Immature natural killer cell (primary cell): ENCODE results near the gene ACVR1B. TPM values are rescaled to one million over a fixed set of nuclear protein-coding genes. Genes with fewer than 3 reads are reported as not detected.

Source experiments
- DNase-seq, 3 donors: peaks; one replicate each; pipeline ENCODE4 v3.0.0; 2022; ENCODE audit warnings: mixed read lengths in 1 of 3
- H3K27ac Mint-ChIP-seq, 6 donors: one replicate each; pipeline ENCODE4 v1.8.0; 2020; ENCODE audit warnings: mixed read lengths in 6 of 6, mild to moderate bottlenecking in 5 of 6, inconsistent platforms in 4 of 6, moderate library complexity in 3 of 6
- H3K27me3 Mint-ChIP-seq, 3 donors: one replicate each; pipeline ENCODE4 v1.8.0; 2020 to 2021; ENCODE audit warnings: low read depth in 3 of 3, mild to moderate bottlenecking in 3 of 3, mixed read lengths in 3 of 3, moderate library complexity in 3 of 3, inconsistent platforms in 1 of 3
- H3K36me3 Mint-ChIP-seq, 3 donors: one replicate each; pipeline ENCODE4 v1.8.0; 2020; ENCODE audit warnings: mixed read lengths in 3 of 3, inconsistent platforms in 2 of 3, mild to moderate bottlenecking in 2 of 3
- H3K4me1 Mint-ChIP-seq, 2 donors: one replicate each; pipeline ENCODE4 v1.8.0; 2020; ENCODE audit warnings: inconsistent platforms in 2 of 2, mild to moderate bottlenecking in 2 of 2, mixed read lengths in 2 of 2, moderate library complexity in 1 of 2
- H3K4me3 Mint-ChIP-seq, 5 donors: one replicate each; pipeline ENCODE4 v1.8.0; 2020; ENCODE audit warnings: mild to moderate bottlenecking in 5 of 5, mixed read lengths in 5 of 5, inconsistent platforms in 3 of 5, moderate library complexity in 3 of 5
- H3K9me3 Mint-ChIP-seq, 6 donors: one replicate each; pipeline ENCODE4 v1.8.0; 2020; ENCODE audit warnings: mild to moderate bottlenecking in 6 of 6, mixed read lengths in 6 of 6, inconsistent platforms in 4 of 6, moderate library complexity in 3 of 6
- polyA plus RNA-seq, 3 donors: library from polyadenylated mRNA; unstranded; fragments of 300-500 nt; fragmentation: Illumina TruSeq; gene quantifications; one replicate each; pipeline ENCODE4 v1.2.3, GENCODE V29; 2021

Gene ACVR1B
- polyA plus RNA-seq, 3 donors from 2014 or later = 0.52 to 1.4 TPM; not detected in 1

DNA sequence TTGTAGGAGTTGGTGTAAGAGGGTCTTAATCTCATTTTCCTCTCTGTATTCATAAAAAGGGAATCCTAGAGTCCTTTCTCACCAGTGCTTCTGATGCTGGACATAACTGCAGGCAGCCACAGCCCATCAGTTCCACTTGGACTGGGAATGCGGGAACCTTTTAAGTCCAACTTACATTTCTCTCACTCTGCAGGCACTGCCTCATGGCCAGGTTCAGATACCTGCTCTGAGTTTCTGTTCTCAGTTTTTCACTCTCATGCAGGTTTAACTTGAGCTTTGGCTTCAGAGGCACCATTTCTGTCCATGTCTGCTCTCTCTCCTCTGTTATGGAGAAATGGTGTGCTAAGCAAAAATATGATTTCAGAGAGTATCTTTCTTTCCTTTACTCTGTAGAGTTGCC, 4.2 kb downstream of the ACVR1B start:
- no peak for DNase-seq
- peaks cover 15 to 29% of the 10 kb centered on the region in 2 donors for H3K4me1 Mint-ChIP-seq
- no peaks in the 10 kb centered on the region for H3K9me3 Mint-ChIP-seq
- H3K27ac Mint-ChIP-seq = no peak overlapping the region
- H3K27me3 Mint-ChIP-seq = peaks cover 2 to 5% (median 2%) of the 10 kb centered on the region in 3 donors
- no peak overlapping the region for H3K4me3 Mint-ChIP-seq
- peaks cover 0 to 6% (median 0%) of the 10 kb centered on the region in 3 donors for H3K36me3 Mint-ChIP-seq

GRCh38 chr12:51958542-51958941, 7.0 kb downstream of the ACVR1B start:
- DNase-seq = no peak
- Mint-ChIP-seq H3K27me3 (peaks cover 0 to 2% (median 0%) of the 10 kb centered on the region in 3 donors), H3K4me3 (no peak overlapping the region), H3K9me3 (no peaks in the 10 kb centered on the region), H3K27ac (no peak overlapping the region), H3K36me3 (peaks cover 0 to 10% (median 0%) of the 10 kb centered on the region in 3 donors), H3K4me1 (peaks cover 0 to 9% of the 10 kb centered on the region in 2 donors)

DNA sequence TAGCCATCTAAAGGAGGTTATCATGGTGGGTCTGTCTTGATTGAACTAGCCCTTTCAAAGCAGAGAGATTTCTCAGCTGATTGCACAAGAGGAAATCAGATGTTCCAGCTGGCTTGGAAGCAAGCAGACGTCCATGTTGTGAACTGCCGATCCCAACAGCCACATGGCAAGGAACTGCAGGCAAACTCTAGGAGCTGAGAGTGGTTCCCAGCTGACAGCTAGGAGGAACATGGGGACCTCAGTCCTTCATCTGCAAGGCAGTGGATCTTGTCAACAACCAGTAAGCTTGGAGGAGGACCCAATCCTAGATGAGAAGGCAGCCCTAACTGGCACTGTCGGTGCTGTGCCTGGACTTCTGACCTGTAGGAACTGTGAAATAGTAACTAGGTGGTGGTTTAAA, 7.7 kb downstream of the ACVR1B start:
- no peak for DNase-seq
- H3K4me3 Mint-ChIP-seq = no peak overlapping the region
- H3K36me3 Mint-ChIP-seq = peaks cover 0 to 10% (median 0%) of the 10 kb centered on the region in 3 donors
- no peak overlapping the region for H3K27ac Mint-ChIP-seq
- no peaks in the 10 kb centered on the region for H3K9me3 Mint-ChIP-seq
- H3K27me3 Mint-ChIP-seq = peaks cover 0 to 2% (median 0%) of the 10 kb centered on the region in 3 donors
- H3K4me1 Mint-ChIP-seq = peaks cover 0 to 8% of the 10 kb centered on the region in 2 donors

DNA sequence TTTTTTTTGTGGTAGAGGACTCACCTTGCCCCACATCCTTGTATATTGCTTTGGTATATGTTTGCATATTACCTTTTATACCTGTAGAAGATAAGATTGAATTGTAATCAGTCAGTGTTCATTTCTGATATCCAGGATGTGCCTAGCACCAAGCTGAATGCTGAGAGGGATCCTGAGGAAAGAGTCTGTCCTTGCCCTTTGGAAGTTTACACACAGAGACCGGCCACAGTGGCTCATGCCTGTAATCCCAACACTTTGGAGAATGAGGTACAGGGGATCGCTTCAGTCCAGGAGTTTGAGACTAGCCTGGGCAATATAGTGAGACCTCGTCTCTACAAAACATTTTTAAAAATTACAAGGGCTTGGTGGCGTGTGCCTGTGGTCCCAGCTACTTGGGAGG, 8.4 kb downstream of the ACVR1B start:
- Mint-ChIP-seq H3K27ac (no peak overlapping the region), H3K4me1 (peaks cover 0 to 8% of the 10 kb centered on the region in 2 donors), H3K9me3 (no peaks in the 10 kb centered on the region), H3K36me3 (peaks cover 0 to 10% (median 0%) of the 10 kb centered on the region in 3 donors), H3K27me3 (peaks cover 0 to 2% (median 0%) of the 10 kb centered on the region in 3 donors), H3K4me3 (no peak overlapping the region)
- DNase-seq = no peak

- Mint-ChIP-seq H3K4me3 (no peak overlapping the region), H3K4me1 (peaks cover 0 to 8% of the 10 kb centered on the region in 2 donors), H3K27me3 (peaks cover 0 to 2% (median 0%) of the 10 kb centered on the region in 3 donors), H3K36me3 (peaks cover 0 to 10% (median 0%) of the 10 kb centered on the region in 3 donors), H3K27ac (no peak overlapping the region), H3K9me3 (no peaks in the 10 kb centered on the region)
- DNase-seq = no peak
Measured at GRCh38 chr12:51960488-51960887, 9.0 kb downstream of the ACVR1B start.

DNA sequence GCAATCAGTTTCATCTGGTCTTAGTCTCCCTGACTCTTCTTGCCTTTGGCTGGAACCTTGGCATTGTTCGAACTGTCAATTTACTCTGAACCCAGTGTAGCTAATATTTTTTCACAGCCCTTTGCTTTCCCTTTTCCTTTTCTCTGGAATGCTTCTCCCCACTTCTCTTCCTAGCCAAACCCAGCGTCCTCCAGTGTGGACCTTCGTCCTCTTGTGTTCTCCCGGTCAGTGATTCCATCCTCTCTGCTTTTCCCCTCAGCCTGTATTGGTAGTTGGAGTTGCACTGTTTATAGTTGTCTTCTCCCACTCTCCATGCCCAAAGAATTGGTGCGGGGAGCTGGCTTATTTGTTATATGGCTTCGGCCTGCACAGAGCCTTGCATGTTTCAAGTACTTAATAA, 9.4 kb downstream of the ACVR1B start:
- Mint-ChIP-seq H3K4me3 (no peak overlapping the region), H3K4me1 (peaks cover 0 to 4% of the 10 kb centered on the region in 2 donors), H3K27me3 (peaks cover 0 to 2% (median 0%) of the 10 kb centered on the region in 3 donors), H3K36me3 (peaks cover 0 to 10% (median 3%) of the 10 kb centered on the region in 3 donors), H3K27ac (no peak overlapping the region), H3K9me3 (no peaks in the 10 kb centered on the region)
- DNase-seq = no peak

DNA sequence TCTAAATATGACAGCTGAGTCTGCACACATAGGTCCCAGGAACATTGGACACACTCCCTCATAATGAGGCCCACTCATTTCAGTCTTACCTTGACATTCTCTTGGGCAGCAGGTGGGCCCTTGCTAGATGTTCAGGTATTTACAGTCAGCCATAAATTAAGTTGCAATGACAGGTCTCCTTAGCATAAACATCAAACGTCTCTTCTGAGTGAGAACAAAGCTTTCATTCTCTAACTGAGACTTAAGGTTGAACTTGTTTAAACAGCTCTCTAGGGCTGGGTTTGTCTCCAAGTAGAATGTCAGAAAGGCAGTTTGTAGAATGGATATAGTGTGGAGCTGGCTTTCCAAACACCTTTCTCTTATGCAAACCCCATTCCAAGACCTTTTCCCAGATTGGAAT, 10.3 kb downstream of the ACVR1B start:
- peak overlapping the region in 1 of 6 donors; percentile 45 for H3K27ac Mint-ChIP-seq
- no peak overlapping the region for H3K4me3 Mint-ChIP-seq
- H3K27me3 Mint-ChIP-seq = peaks cover 0 to 2% (median 0%) of the 10 kb centered on the region in 3 donors
- no peaks in the 10 kb centered on the region for H3K9me3 Mint-ChIP-seq
- no peak for DNase-seq
- H3K4me1 Mint-ChIP-seq = no peaks in the 10 kb centered on the region
- peaks cover 0 to 10% (median 4%) of the 10 kb centered on the region in 3 donors for H3K36me3 Mint-ChIP-seq

DNA sequence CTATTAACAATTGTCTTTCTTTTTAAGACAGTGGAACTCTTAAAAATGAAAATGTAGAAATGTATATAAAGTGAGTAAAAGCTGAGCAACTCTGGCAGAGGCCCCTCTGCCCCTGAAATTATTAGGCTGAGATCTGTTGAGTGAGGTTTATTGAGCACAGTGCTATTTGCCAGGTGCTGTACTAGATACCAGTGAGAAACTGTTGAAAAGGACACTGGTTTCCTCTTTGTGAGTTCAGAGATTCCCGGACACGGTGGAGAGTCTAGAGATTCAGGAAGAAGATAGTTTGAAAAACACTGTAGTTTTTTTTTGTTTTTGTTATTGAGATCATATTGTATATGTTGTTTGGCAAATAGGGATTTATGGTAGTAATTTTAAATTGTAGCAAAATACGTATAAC, 11.2 kb downstream of the ACVR1B start:
- no peak overlapping the region for H3K27ac Mint-ChIP-seq
- DNase-seq = no peak
- no peaks in the 10 kb centered on the region for H3K9me3 Mint-ChIP-seq
- peaks cover 0 to 10% (median 4%) of the 10 kb centered on the region in 3 donors for H3K36me3 Mint-ChIP-seq
- H3K4me1 Mint-ChIP-seq = no peaks in the 10 kb centered on the region
- no peak overlapping the region for H3K4me3 Mint-ChIP-seq
- H3K27me3 Mint-ChIP-seq = peaks cover 0 to 2% (median 0%) of the 10 kb centered on the region in 3 donors

- Mint-ChIP-seq H3K4me1 (no peaks in the 10 kb centered on the region), H3K27me3 (peaks cover 0 to 2% (median 0%) of the 10 kb centered on the region in 3 donors), H3K36me3 (peaks cover 0 to 10% (median 4%) of the 10 kb centered on the region in 3 donors), H3K27ac (no peak overlapping the region), H3K9me3 (no peaks in the 10 kb centered on the region), H3K4me3 (no peak overlapping the region)
- DNase-seq = no peak
Measured at GRCh38 chr12:51963477-51963876, 12.0 kb downstream of the ACVR1B start.

GRCh38 chr12:51969643-51970042, 18.1 kb downstream of the ACVR1B start:
- peaks cover 52 to 54% of the 10 kb centered on the region in 2 donors for H3K4me1 Mint-ChIP-seq
- peak overlapping the region in 3 of 6 donors; percentile 3 to 70 (median 50) for H3K27ac Mint-ChIP-seq
- no peak for DNase-seq
- H3K36me3 Mint-ChIP-seq = peaks cover 0 to 4% (median 0%) of the 10 kb centered on the region in 3 donors
- peaks cover 0 to 2% (median 2%) of the 10 kb centered on the region in 3 donors for H3K27me3 Mint-ChIP-seq
- no peaks in the 10 kb centered on the region for H3K9me3 Mint-ChIP-seq
- peak overlapping the region in 3 of 5 donors; percentile 5 to 53 (median 10) for H3K4me3 Mint-ChIP-seq

- peaks cover 0 to 8% (median 7%) of the 10 kb centered on the region in 3 donors for H3K36me3 Mint-ChIP-seq
- peak; percentile 58 to 63 (median 62) for DNase-seq
- no peaks in the 10 kb centered on the region for H3K9me3 Mint-ChIP-seq
- peak overlapping the region; percentile 76 to 93 (median 82) for H3K27ac Mint-ChIP-seq
- peaks cover 66 to 68% of the 10 kb centered on the region in 2 donors for H3K4me1 Mint-ChIP-seq
- H3K27me3 Mint-ChIP-seq = peaks cover 0 to 2% (median 2%) of the 10 kb centered on the region in 3 donors
- peak overlapping the region; percentile 60 to 89 (median 80) for H3K4me3 Mint-ChIP-seq
Measured at GRCh38 chr12:51970904-51971646, 19.6 kb downstream of the ACVR1B start.

DNA sequence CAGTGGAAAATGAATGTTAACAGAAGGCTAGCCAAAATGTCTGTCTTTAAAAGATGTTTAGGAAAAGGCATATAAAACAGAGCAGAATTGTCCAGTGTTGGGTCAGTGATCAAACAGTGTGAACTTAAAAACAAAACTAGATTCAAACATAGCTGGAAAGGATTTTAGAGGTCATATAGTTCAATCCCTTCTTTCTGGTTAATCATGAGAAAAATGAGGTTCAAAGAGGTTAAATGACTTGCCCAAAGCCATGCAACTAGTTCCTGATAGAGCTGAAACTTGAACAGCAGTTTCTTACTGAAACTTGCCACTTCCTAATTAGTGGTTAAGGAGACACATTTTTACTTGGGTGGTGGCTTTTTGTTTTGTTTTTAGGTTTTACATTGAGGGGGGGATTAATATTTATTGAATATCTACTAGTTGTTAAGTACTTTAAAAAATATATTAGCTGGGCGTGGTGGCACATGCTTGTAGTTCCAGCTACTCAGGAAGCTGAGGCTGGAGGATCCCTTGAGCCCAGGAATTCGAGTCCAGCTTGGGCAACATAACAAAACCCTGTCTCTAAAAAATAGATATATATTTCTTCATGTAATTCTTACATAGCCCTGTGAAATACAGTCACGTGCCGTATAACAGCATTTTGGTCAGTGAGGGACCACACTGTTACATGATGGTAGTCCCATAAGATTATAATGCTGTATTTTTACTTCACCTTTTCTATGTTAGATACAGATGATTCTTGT, 20.4 kb downstream of the ACVR1B start:
- peak overlapping the region; percentile 68 to 89 (median 80) for H3K4me3 Mint-ChIP-seq

DNA sequence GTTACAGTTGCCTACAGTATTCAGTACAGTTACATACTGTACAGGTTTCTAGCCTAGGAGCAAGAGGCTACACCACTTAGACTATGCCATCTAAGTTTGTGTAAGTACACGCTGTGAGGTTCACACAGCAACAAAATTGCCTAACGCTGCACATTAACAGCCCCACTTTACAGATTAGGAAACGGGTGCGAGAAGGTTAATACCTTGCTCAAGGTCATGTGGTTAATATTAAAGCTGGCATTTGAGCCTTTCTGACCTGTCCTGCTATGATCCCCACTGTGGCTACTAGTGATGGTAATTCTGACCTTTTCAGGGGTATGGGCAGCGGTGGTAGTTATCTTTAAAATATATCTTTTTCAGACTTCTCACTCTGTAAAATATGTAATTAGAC, 20.9 kb downstream of the ACVR1B start:
- H3K4me3 Mint-ChIP-seq = peak overlapping the region; percentile 68 to 89 (median 80)
- no peak for DNase-seq
- H3K4me1 Mint-ChIP-seq = peaks cover 68 to 77% of the 10 kb centered on the region in 2 donors
- H3K27ac Mint-ChIP-seq = peak overlapping the region; percentile 76 to 93 (median 86)
- H3K36me3 Mint-ChIP-seq = peaks cover 9 to 16% (median 13%) of the 10 kb centered on the region in 3 donors
- no peaks in the 10 kb centered on the region for H3K9me3 Mint-ChIP-seq
- peaks cover 0 to 3% (median 2%) of the 10 kb centered on the region in 3 donors for H3K27me3 Mint-ChIP-seq

More for the DNA sequence above, 20.4 kb downstream of the ACVR1B start:
- DNase-seq = peak in 2 of 3 donors; percentile 16 to 19
- Mint-ChIP-seq H3K9me3 (no peaks in the 10 kb centered on the region), H3K27ac (peak overlapping the region; percentile 76 to 93 (median 86)), H3K36me3 (peaks cover 7 to 14% (median 13%) of the 10 kb centered on the region in 3 donors), H3K27me3 (peaks cover 0 to 3% (median 2%) of the 10 kb centered on the region in 3 donors), H3K4me1 (peaks cover 68 to 76% of the 10 kb centered on the region in 2 donors)
